Gastroesophageal sphincter (tissue), 4 donors: Measurements from ENCODE around the gene TMEM164. TPM values are rescaled to one million over a fixed set of nuclear protein-coding genes. Genes with fewer than 3 reads are reported as not detected.

Experiments
- ATAC-seq: fragments of 150-250 bp; one replicate; pipeline ENCODE4 v1.9.1; 2016; ENCODE audit warnings: mild to moderate bottlenecking, moderate library complexity
- H3K27ac ChIP-seq, 4 donors: fragments of 200-600 bp; sonication (generic) in 3 of 4; 1 replicate in 3 of 4; 2 replicates in 1 of 4; pipeline ENCODE4 v1.5.1; 2016 to 2019
- H3K27me3 ChIP-seq: fragments of 200-600 bp; sonication (generic); one replicate; pipeline ENCODE4 v1.5.1; 2019
- H3K36me3 ChIP-seq, 2 donors: fragments of 200-600 bp; sonication (generic); one replicate each; pipeline ENCODE4 v1.5.1; 2019; ENCODE audit warnings: control low read depth in 1 of 2
- H3K4me1 ChIP-seq, 3 donors: fragments of 200-600 bp; sonication (generic); 1 replicate in 2 of 3; 2 replicates in 1 of 3; pipeline ENCODE4 v1.5.1; 2016 to 2019; ENCODE audit warnings: control low read depth in 2 of 3
- H3K4me3 ChIP-seq, 2 donors: fragments of 200-600 bp; sonication (generic); one replicate each; pipeline ENCODE4 v1.5.1; 2019; ENCODE audit warnings: mild to moderate bottlenecking in 1 of 2, moderate library complexity in 1 of 2
- H3K9me3 ChIP-seq, 3 donors: fragments of 200-600 bp; sonication (generic); one replicate each; pipeline ENCODE4 v1.5.1; 2017 to 2019; ENCODE audit warnings: control low read depth in 2 of 3
- CTCF ChIP-seq, 4 experiments: fragments of 200-600 bp in 2 of 4; fragments of 450-650 bp in 2 of 4; sonication (generic) in 1 of 4; IDR thresholded peaks; one replicate each; pipeline ENCODE4 v1.5.1; 2017 to 2019; ENCODE audit warnings: antibody characterized with exemption in 4 of 4, mild to moderate bottlenecking in 2 of 4, moderate library complexity in 2 of 4
- EP300 ChIP-seq: sonication (generic); formaldehyde crosslinking; IDR thresholded peaks from one replicate; pipeline ENCODE4 v1.6.1; 2017; ENCODE audit warnings: antibody characterized with exemption, mild to moderate bottlenecking
- POLR2A ChIP-seq, 2 donors: fragments of 450-650 bp; IDR thresholded peaks; one replicate each; pipeline ENCODE4 v1.6.1; 2017; ENCODE audit warnings: antibody characterized with exemption in 2 of 2, mild to moderate bottlenecking in 2 of 2, moderate library complexity in 1 of 2
- POLR2AphosphoS5 ChIP-seq: sonication (generic); formaldehyde crosslinking; IDR thresholded peaks from one replicate; pipeline ENCODE4 v1.6.1; 2017; ENCODE audit warnings: antibody characterized with exemption
- WGBS, 2 donors: methylation state at CpG; one replicate each; pipeline ENCODE4 v1.1.5; 2018; ENCODE audit warnings: low coverage in 1 of 2; 5-methylcytosine and 5-hydroxymethylcytosine counted together
- total RNA-seq, 4 donors: library from RNA; depleted of rRNA; stranded (reverse); fragments of >200 nt; gene quantifications; one replicate each; pipeline ENCODE4 v1.1.0, GENCODE V29; 2016

Gene TMEM164
- total RNA-seq, 4 donors from 2014 or later: 7.8 to 12.9 (median 11.7) TPM

- Histone ChIP-seq H3K36me3 (no peaks in the 10 kb centered on the region), H3K4me1 (no peaks in the 10 kb centered on the region), H3K27me3 (no peaks in the 10 kb centered on the region), H3K27ac (no peak overlapping the region), H3K9me3 (no peaks in the 10 kb centered on the region), H3K4me3 (no peak overlapping the region)
- ATAC-seq: no peak
- no peak for TF ChIP-seq POLR2AphosphoS5
Measured at GRCh38 chrX:110097920-110098319, 95.0 kb downstream of the TMEM164 start.

- no peaks in the 10 kb centered on the region for H3K9me3 ChIP-seq
- no peak overlapping the region for H3K27ac ChIP-seq
- TF ChIP-seq POLR2AphosphoS5 (no peak), CTCF (IDR thresholded peaks at IDR 0.05) (no peak), EP300 (no peak), POLR2A (IDR thresholded peaks at IDR 0.05) (no peak)
- no peaks in the 10 kb centered on the region for H3K36me3 ChIP-seq
- no CpG with 5 or more reads among the region's 1 CpG for WGBS, 2 donors
- no peaks in the 10 kb centered on the region for H3K4me1 ChIP-seq
- no peak for ATAC-seq
- H3K4me3 ChIP-seq: no peak overlapping the region
- no peaks in the 10 kb centered on the region for H3K27me3 ChIP-seq
Measured at GRCh38 chrX:110103344-110103743, 100.4 kb downstream of the TMEM164 start.

- TF ChIP-seq POLR2A (IDR thresholded peaks at IDR 0.05): no peak
- no peak for TF ChIP-seq EP300
- no peak for TF ChIP-seq POLR2AphosphoS5
- no peak for TF ChIP-seq CTCF (IDR thresholded peaks at IDR 0.05)
- Histone ChIP-seq H3K27me3 (no peaks in the 10 kb centered on the region), H3K36me3 (no peaks in the 10 kb centered on the region), H3K4me1 (no peaks in the 10 kb centered on the region), H3K4me3 (no peak overlapping the region), H3K27ac (no peak overlapping the region), H3K9me3 (no peaks in the 10 kb centered on the region)
- WGBS, 2 donors: 84 to 97% methylated on average over 2 to 3 of the region's 3 CpGs
- no peak for ATAC-seq
Measured at GRCh38 chrX:110104078-110104477, 101.2 kb downstream of the TMEM164 start.

- no peak for TF ChIP-seq POLR2AphosphoS5
- no peak for TF ChIP-seq CTCF (IDR thresholded peaks at IDR 0.05)
- no peak for TF ChIP-seq POLR2A (IDR thresholded peaks at IDR 0.05)
- no peak for TF ChIP-seq EP300
- Histone ChIP-seq H3K27me3 (no peaks in the 10 kb centered on the region), H3K4me3 (no peak overlapping the region), H3K36me3 (no peaks in the 10 kb centered on the region), H3K4me1 (no peaks in the 10 kb centered on the region), H3K9me3 (no peaks in the 10 kb centered on the region), H3K27ac (no peak overlapping the region)
- no peak for ATAC-seq
- 83 to 100% methylated on average over 1 to 3 of the region's 3 CpGs for WGBS, 2 donors
Measured at GRCh38 chrX:110108381-110108821, 105.5 kb downstream of the TMEM164 start.

- Histone ChIP-seq H3K27me3 (no peaks in the 10 kb centered on the region), H3K36me3 (no peaks in the 10 kb centered on the region), H3K9me3 (no peaks in the 10 kb centered on the region), H3K27ac (no peak overlapping the region), H3K4me1 (no peaks in the 10 kb centered on the region), H3K4me3 (no peak overlapping the region)
- no peak for ATAC-seq
- no peak for TF ChIP-seq EP300
- no peak for TF ChIP-seq POLR2AphosphoS5
- TF ChIP-seq CTCF (IDR thresholded peaks at IDR 0.05): no peak
- no peak for TF ChIP-seq POLR2A (IDR thresholded peaks at IDR 0.05)
- 58 to 100% methylated on average over 1 to 2 of the region's 4 CpGs for WGBS, 2 donors
Measured at GRCh38 chrX:110114260-110114776, 111.4 kb downstream of the TMEM164 start.
